ENCODE results near the gene RCN2. TPM values are rescaled to one million over a fixed set of nuclear protein-coding genes. Genes with fewer than 3 reads are reported as not detected.

The RCN2 gene
- total and polyA plus RNA-seq, 2 of the 13 experiments (the other 11 are each of a cell fraction or from before 2014, with no cell fraction given), result 84.4 to 89.0 TPM

DNA sequence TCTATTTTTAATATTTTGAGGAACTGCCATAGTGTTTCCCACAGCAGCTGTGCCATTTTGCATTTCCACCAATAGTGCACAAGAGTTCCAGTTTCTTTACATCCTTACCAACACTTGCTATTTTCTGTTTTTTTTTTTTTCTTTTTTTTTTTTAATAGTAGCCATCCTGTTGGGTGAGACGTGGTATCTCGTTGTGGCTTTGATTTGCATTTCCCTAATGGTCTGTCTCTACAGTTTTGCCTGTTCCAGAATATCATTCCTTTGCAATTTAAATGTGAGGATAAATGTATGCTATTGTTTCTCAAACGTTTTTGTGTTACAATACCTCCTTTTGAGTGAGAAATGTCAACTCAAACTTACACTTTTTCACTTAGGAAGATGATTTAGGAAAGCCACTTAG, 22.4 kb downstream of the RCN2 start (continued):
- no peak for TF ChIP-seq SMAD3 (CRISPR knock-in tag; IDR thresholded peaks at IDR 0.05)
- no peak for TF ChIP-seq CC2D1A (CRISPR knock-in tag; IDR thresholded peaks at IDR 0.05)
- TF ChIP-seq, protein P1, sequence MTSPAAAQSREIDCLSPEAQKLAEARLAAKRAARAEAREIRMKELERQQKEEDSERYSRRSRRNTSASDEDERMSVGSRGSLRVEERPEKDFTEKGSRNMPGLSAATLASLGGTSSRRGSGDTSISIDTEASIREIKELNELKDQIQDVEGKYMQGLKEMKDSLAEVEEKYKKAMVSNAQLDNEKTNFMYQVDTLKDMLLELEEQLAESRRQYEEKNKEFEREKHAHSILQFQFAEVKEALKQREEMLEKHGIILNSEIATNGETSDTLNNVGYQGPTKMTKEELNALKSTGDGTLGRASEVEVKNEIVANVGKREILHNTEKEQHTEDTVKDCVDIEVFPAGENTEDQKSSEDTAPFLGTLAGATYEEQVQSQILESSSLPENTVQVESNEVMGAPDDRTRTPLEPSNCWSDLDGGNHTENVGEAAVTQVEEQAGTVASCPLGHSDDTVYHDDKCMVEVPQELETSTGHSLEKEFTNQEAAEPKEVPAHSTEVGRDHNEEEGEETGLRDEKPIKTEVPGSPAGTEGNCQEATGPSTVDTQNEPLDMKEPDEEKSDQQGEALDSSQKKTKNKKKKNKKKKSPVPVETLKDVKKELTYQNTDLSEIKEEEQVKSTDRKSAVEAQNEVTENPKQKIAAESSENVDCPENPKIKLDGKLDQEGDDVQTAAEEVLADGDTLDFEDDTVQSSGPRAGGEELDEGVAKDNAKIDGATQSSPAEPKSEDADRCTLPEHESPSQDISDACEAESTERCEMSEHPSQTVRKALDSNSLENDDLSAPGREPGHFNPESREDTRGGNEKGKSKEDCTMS (CRISPR knock-in tag; conservative IDR thresholded peaks at IDR 0.05), result no peak

DNA sequence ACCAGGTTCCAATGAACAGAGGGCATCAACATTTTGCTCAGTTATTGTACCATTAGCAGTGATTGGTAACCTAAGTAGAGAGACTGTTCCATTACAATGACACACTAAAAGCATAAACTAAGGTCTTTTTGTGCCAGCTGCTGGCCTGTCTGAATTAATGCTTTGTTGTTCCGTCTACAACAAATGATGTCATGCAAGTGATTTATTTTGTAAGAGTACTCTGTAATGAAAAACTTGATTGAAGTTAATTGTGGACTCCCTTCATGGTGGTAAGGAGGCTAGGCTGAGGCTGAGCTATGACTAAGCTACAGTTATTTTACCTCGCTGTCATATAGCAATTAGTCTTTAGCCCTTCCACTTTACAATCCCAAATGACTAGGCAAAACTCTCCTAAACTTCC, 23.2 kb downstream of the RCN2 start:
- no peaks in the 10 kb centered on the region for H3K9me3 ChIP-seq (ENCODE audit: low read length)
- DNase-seq (ENCODE audit: low spot score), result no peak
- TF ChIP-seq THAP11 (CRISPR knock-in tag; IDR thresholded peaks at IDR 0.05), result no peak
- TF ChIP-seq ATF7 (IDR thresholded peaks at IDR 0.05), result peak; percentile 58
- TF ChIP-seq ATF7 (CRISPR knock-in tag; IDR thresholded peaks at IDR 0.05), result no peak
- TF ChIP-seq KMT2A (CRISPR knock-in tag; IDR thresholded peaks at IDR 0.05), result no peak
- TF ChIP-seq, protein P2, sequence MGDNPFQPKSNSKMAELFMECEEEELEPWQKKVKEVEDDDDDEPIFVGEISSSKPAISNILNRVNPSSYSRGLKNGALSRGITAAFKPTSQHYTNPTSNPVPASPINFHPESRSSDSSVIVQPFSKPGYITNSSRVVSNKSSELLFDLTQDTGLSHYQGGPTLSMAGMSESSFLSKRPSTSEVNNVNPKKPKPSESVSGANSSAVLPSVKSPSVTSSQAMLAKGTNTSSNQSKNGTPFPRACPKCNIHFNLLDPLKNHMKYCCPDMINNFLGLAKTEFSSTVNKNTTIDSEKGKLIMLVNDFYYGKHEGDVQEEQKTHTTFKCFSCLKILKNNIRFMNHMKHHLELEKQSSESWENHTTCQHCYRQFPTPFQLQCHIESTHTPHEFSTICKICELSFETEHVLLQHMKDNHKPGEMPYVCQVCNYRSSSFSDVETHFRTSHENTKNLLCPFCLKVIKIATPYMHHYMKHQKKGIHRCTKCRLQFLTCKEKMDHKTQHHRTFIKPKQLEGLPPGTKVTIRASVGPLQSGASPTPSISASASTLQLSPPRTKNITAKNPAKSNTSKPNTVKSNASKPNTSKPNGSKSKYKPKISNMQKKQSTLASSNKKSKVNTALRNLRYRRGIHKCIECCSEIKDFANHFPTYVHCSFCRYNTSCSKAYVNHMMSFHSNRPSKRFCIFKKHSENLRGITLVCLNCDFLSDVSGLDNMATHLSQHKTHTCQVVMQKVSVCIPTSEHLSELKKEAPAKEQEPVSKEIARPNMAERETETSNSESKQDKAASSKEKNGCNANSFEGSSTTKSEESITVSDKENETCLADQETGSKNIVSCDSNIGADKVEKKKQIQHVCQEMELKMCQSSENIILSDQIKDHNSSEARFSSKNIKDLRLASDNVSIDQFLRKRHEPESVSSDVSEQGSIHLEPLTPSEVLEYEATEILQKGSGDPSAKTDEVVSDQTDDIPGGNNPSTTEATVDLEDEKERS (CRISPR knock-in tag; IDR thresholded peaks at IDR 0.05), result no peak
- no peak for TF ChIP-seq ZSCAN29 (CRISPR knock-in tag; conservative IDR thresholded peaks at IDR 0.05)
- FAIRE-seq, result no peak
- no peaks in the 10 kb centered on the region for H4K20me1 ChIP-seq (ENCODE audit: insufficient read depth, low read length)
- H3K4me1 ChIP-seq (ENCODE audit: insufficient read depth, low read length), result no peaks in the 10 kb centered on the region
- in situ Hi-C loops (cut with HindIII; ENCODE audit: extremely low pct_ligation_motif_present, low pct_unique_long_range_greater_than_20kb) (no loop called here), intact Hi-C loops (cut with micrococcal nuclease; ENCODE audit: unreplicated experiment) (no loop called here)
- ChIA-PET POLR2A (no interaction called here), CTCF (ENCODE audit: low intra/inter-chr PET ratio, low total read pairs) (no interaction called here)
- no peak for ATAC-seq
- H3K4me2 ChIP-seq (ENCODE audit: low read depth, low read length), result no peak overlapping the region
- H3K79me2 ChIP-seq (ENCODE audit: insufficient read depth, low read length), result no peaks in the 10 kb centered on the region
- no peaks in the 10 kb centered on the region; a peak in 1 of 5 replicates for H3K27me3 ChIP-seq (ENCODE audit: control insufficient read depth in 1 of 2, insufficient read depth in 2 of 2, low read length in 2 of 2)
- H3K4me3 ChIP-seq (replicated peaks in 1 of 3; ENCODE audit: insufficient read depth in 1 of 3, low read depth in 2 of 3, low read length in 3 of 3), result no peak overlapping the region
- BruUV-seq (replicated peaks), result TSS peak; percentile 26
- H3K9ac ChIP-seq (ENCODE audit: insufficient read depth, low read depth, low read length), result no peak overlapping the region
- no peak overlapping the region for H2AFZ ChIP-seq (ENCODE audit: low read length)
- 72% methylated on average over 2 of the region's 2 CpGs for WGBS (ENCODE audit: low lambda C conversion rate)
- no peak overlapping the region for H3K27ac ChIP-seq (ENCODE audit: extremely low read length, insufficient read depth, low read length)
- H3K36me3 ChIP-seq (replicated peaks in 1 of 2; ENCODE audit: control insufficient read depth in 1 of 2, insufficient read depth in 2 of 2, low read length in 2 of 2), result no peaks in the 10 kb centered on the region; a peak in 1 of 5 replicates
